IgD-negative memory B cell (primary cell): ENCODE measurements around the gene SLC26A11. TPM values are rescaled to one million over a fixed set of nuclear protein-coding genes. Genes with fewer than 3 reads are reported as not detected.
A peak's percentile ranks its signal among the peaks of the same experiment; 100 is the strongest.
"Not testable (repeated sequence)": the region's sequence is repeated elsewhere in the genome, so short reads cannot be mapped to it uniquely, and the experiment has no call there.

ENCODE experiments used
- H3K27ac Mint-ChIP-seq, 3 donors: one replicate each; pipeline ENCODE4 v1.8.0; 2020 to 2022; ENCODE audit warnings: mild to moderate bottlenecking in 3 of 3, mixed read lengths in 3 of 3, moderate library complexity in 1 of 3
- H3K27me3 Mint-ChIP-seq: one replicate; pipeline ENCODE4 v1.8.0; 2021; ENCODE audit warnings: mixed read lengths
- H3K36me3 Mint-ChIP-seq: one replicate; pipeline ENCODE4 v1.8.0; 2020; ENCODE audit warnings: mild to moderate bottlenecking, mixed read lengths
- H3K4me1 Mint-ChIP-seq, 3 donors: one replicate each; pipeline ENCODE4 v1.8.0; 2020 to 2022; ENCODE audit warnings: mixed read lengths in 3 of 3, mild to moderate bottlenecking in 1 of 3
- H3K4me3 Mint-ChIP-seq, 4 donors: one replicate each; pipeline ENCODE4 v1.8.0; 2020 to 2022; ENCODE audit warnings: mild to moderate bottlenecking in 4 of 4, mixed read lengths in 4 of 4, moderate library complexity in 3 of 4
- H3K9me3 Mint-ChIP-seq, 3 donors: one replicate each; pipeline ENCODE4 v1.8.0; 2020 to 2021; ENCODE audit warnings: mixed read lengths in 3 of 3, mild to moderate bottlenecking in 1 of 3
- polyA plus RNA-seq: library from polyadenylated mRNA; unstranded; fragments of 300-500 nt; fragmentation: Illumina TruSeq; gene quantifications from one replicate; pipeline ENCODE4 v1.2.3, GENCODE V29; 2021

The SLC26A11 gene
- polyA plus RNA-seq, 1 donor from 2014 or later: 2.7 TPM

DNA sequence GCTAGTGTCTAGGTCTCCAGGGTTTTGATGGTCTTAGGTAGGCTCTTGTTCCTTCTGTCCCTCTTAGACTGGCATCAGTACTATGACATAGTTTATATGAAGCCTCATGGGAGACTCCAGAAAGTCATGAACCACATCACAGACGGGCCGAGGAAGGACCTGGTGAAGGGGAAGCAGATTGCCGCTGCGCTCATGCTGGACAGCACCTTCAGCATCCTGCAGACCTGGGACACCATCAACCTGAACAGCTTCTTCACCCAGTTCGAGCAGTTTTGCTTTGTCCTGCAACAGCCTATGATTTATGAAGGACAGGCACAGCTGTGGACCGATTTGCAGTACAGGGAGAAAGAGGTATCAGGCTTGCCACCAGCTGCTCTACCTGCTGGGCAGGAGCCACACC is 74.4 kb downstream of the SLC26A11 start:
- Mint-ChIP-seq H3K36me3 (peaks cover 8% of the 10 kb centered on the region), H3K9me3 (no peaks in the 10 kb centered on the region), H3K4me3 (no peak overlapping the region), H3K4me1 (peaks cover 0 to 4% (median 1%) of the 10 kb centered on the region in 3 donors), H3K27ac (peak overlapping the region in 1 of 3 donors; percentile 50), H3K27me3 (no peaks in the 10 kb centered on the region)

- no peaks in the 10 kb centered on the region for H3K27me3 Mint-ChIP-seq
- H3K36me3 Mint-ChIP-seq: peaks cover 11% of the 10 kb centered on the region
- H3K27ac Mint-ChIP-seq: no peak overlapping the region
- H3K4me3 Mint-ChIP-seq: no peak overlapping the region
- H3K9me3 Mint-ChIP-seq: no peaks in the 10 kb centered on the region
- H3K4me1 Mint-ChIP-seq: peaks cover 0 to 4% (median 1%) of the 10 kb centered on the region in 3 donors
Measured at GRCh38 chr17:80295146-80295545, 74.9 kb downstream of the SLC26A11 start.

- H3K4me3 Mint-ChIP-seq: no peak overlapping the region
- H3K36me3 Mint-ChIP-seq: peaks cover 14% of the 10 kb centered on the region
- no peak overlapping the region for H3K27ac Mint-ChIP-seq
Measured at GRCh38 chr17:80295559-80295958, 75.3 kb downstream of the SLC26A11 start.

DNA sequence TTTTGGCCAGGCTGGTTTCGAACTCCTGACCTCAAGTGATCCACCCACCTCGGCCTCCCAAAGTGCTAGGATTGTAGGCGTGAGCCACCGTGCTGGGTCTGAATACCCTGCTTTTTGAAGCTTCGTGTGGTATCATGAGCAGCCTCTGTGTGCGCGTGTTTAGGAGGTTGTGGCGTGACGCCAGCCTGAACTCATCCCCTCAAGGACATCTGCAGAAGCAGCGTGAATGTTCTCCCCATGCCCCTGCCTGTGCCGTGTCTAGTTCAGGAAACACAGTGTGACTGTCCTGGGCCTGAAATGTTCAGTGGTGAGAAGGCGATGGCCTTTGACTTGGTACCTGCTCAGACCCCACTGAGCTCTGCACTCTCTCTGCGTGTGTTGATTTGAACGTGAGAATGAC is 76.0 kb downstream of the SLC26A11 start:
- peaks cover 19% of the 10 kb centered on the region for H3K36me3 Mint-ChIP-seq
- no peaks in the 10 kb centered on the region for H3K27me3 Mint-ChIP-seq
- no peak overlapping the region for H3K4me3 Mint-ChIP-seq
- no peaks in the 10 kb centered on the region for H3K9me3 Mint-ChIP-seq
- no peak overlapping the region for H3K27ac Mint-ChIP-seq
- H3K4me1 Mint-ChIP-seq: peaks cover 0 to 4% (median 1%) of the 10 kb centered on the region in 3 donors

More at GRCh38 chr17:80295559-80295958, 75.3 kb downstream of the SLC26A11 start:
- no peaks in the 10 kb centered on the region for H3K9me3 Mint-ChIP-seq
- H3K27me3 Mint-ChIP-seq: no peaks in the 10 kb centered on the region
- H3K4me1 Mint-ChIP-seq: peaks cover 0 to 4% (median 1%) of the 10 kb centered on the region in 3 donors

DNA sequence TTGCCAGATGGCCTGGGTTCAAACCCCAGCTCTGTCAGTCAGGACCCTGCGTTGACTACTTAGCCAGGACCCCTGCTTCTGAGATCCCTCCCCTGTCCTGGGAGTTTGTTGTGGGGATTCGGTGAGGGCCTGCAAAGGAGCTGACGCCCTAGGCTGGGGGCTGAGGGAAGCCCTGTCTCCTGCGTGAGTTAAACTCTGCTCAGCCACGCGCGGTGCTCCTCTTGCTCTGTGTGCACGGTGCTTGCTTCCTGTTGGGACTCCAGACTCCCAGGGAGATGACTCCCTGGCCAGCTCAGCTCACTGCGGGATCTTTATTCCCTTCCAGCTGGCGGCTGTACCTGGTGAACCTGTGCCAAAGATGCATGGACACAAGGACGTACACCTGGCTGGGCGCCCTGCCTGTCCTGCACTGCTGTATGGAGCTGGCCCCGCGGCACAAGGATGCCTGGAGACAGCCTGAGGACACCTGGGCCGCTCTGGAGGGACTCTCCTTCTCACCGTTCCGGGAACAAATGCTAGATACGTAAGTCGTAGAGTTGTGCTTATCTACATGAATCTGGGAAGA is 77.9 kb downstream of the SLC26A11 start:
- Mint-ChIP-seq H3K36me3 (peaks cover 29% of the 10 kb centered on the region), H3K4me3 (no peak overlapping the region), H3K27ac (no peak overlapping the region), H3K27me3 (no peaks in the 10 kb centered on the region), H3K4me1 (peaks cover 0 to 4% (median 1%) of the 10 kb centered on the region in 3 donors), H3K9me3 (peaks cover 0 to 4% (median 3%) of the 10 kb centered on the region in 3 donors)

DNA sequence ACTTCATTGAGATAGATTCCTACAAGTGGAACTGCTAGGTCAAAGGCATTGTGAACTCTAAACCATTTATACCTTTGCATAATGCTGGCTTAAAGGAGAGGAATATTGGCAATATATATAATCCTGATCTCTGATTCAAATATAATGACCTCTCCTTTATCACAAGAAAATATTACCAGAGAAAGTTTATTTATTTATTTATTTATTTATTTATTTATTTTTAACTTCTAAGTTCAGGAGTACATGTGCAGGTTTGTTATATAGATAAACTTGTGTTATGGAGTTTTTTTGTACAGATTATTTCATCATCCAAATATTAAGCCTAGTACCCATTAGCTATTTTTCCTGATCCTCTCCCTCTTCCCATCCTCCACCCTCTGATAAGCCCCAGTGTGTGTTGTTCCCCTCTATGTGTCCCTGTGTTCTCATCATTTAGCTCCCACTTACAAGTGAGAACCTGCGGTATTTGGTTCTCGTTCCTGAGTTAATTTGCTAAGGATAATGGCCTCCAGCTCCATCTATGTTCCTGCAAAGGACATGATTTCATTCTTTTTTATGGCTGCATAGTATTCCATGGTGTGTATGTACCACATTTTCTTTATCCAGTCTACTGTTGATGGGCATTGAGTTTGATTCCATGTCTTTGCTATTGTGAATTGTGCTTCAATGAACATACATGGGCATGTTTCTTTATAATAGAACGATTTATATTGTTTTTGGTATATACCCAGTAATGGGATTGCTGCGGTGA is 79.3 kb downstream of the SLC26A11 start:
- H3K4me1 Mint-ChIP-seq, H3K9me3 Mint-ChIP-seq, H3K27ac Mint-ChIP-seq, H3K4me3 Mint-ChIP-seq, H3K27me3 Mint-ChIP-seq: not testable (repeated sequence)
- H3K36me3 Mint-ChIP-seq: peaks cover 35% of the 10 kb centered on the region

GRCh38 chr17:80300756-80301155 is 80.5 kb downstream of the SLC26A11 start:
- H3K4me1 Mint-ChIP-seq, H3K27ac Mint-ChIP-seq: not testable (repeated sequence)

More at GRCh38 chr17:80300756-80301155, 80.5 kb downstream of the SLC26A11 start:
- not testable (repeated sequence) for H3K27me3 Mint-ChIP-seq, H3K4me3 Mint-ChIP-seq, H3K9me3 Mint-ChIP-seq
- H3K36me3 Mint-ChIP-seq: peaks cover 38% of the 10 kb centered on the region

Other genes starting within 250 kb of the SLC26A11 start
- gene TBC1D16, start 184.6 kb upstream of the SLC26A11 start, polyA plus RNA-seq: 1.7 TPM
- gene CCDC40, start 183.8 kb upstream of the SLC26A11 start, polyA plus RNA-seq: not detected
- 11.3 TPM for gene GAA, start 118.8 kb upstream of the SLC26A11 start, polyA plus RNA-seq
- gene EIF4A3, start 73.3 kb upstream of the SLC26A11 start, polyA plus RNA-seq: 71.0 TPM
- gene CARD14, start 50.4 kb upstream of the SLC26A11 start, polyA plus RNA-seq: not detected
- 31.6 TPM for gene SGSH, start 94 bp upstream of the SLC26A11 start, polyA plus RNA-seq
- 26.2 TPM for gene RNF213, start 40.4 kb downstream of the SLC26A11 start, polyA plus RNA-seq
- 11.6 TPM for gene ENDOV, start 194.7 kb downstream of the SLC26A11 start, polyA plus RNA-seq